Endothelial cell of umbilical vein (primary cell): Measurements from ENCODE around the gene FHOD1. TPM values are rescaled to one million over a fixed set of nuclear protein-coding genes. Genes with fewer than 3 reads are reported as not detected.

Experiments used
- BruUV-seq: library from RNA; stranded (reverse); fragments of 400-500 nt; replicated peaks from 2 replicates; lab custom pipeline; 2021; lab: Mats Ljungman, UMichigan
- CTCF ChIA-PET: fragments of 300-600, 350-600 bp; sonication (Branson Sonifier 250); formaldehyde crosslinking; loops from one replicate; lab custom pipeline; 2021; ENCODE audit warnings: antibody characterized with exemption, inconsistent platforms; lab: Charles Lee
- POLR2A ChIA-PET: fragments of 300-600, 350-600 bp; sonication (Branson Sonifier 250); formaldehyde crosslinking; loops from one replicate; lab custom pipeline; 2021; ENCODE audit warnings: antibody characterized with exemption, inconsistent platforms; lab: Charles Lee
- DNase-seq: peaks from one replicate; pipeline ENCODE4 v3.0.0-alpha.2; 2011; ENCODE audit warnings: low read depth, low spot score
- FAIRE-seq: peaks from 2 replicates; lab custom pipeline; 2011; peaks lifted over from hg19 to GRCh38; lab: Jason Lieb, UNC
- H2AFZ ChIP-seq: 2 replicates; pipeline ENCODE4 v1.6.0; 2012; ENCODE audit warnings: low read depth, low read length, control low read depth, inconsistent platforms
- H3K27ac ChIP-seq: 2 replicates; pipeline ENCODE4 v1.5.1; 2011; ENCODE audit warnings: low read depth, mild to moderate bottlenecking, control low read depth, low read length, moderate library complexity; ENCODE audit not compliant: insufficient read depth
- H3K27me3 ChIP-seq, 2 experiments: 2 replicates each; pipeline versions ENCODE4 v1.6.0 to v1.6.1; 2011; ENCODE audit warnings: low read length in 2 of 2, mixed read lengths in 1 of 2; ENCODE audit not compliant: control insufficient read depth in 2 of 2, insufficient read depth in 2 of 2
- H3K36me3 ChIP-seq, 2 experiments: 2 replicates in 1 of 2; 3 replicates in 1 of 2; pipeline ENCODE4 v1.5.1; 2011; ENCODE audit warnings: low read length in 2 of 2, mild to moderate bottlenecking in 1 of 2, moderate library complexity in 1 of 2; ENCODE audit not compliant: control insufficient read depth in 2 of 2, insufficient read depth in 2 of 2; ENCODE audit errors: extremely low read depth in 1 of 2
- H3K4me1 ChIP-seq: 3 replicates; pipeline ENCODE4 v1.5.1; 2011; ENCODE audit warnings: mild to moderate bottlenecking, low read length; ENCODE audit not compliant: control insufficient read depth, insufficient read depth; ENCODE audit errors: extremely low read depth
- H3K4me2 ChIP-seq: 2 replicates; pipeline ENCODE4 v1.6.1; 2011; ENCODE audit warnings: low read length, control low read depth, mixed read lengths; ENCODE audit not compliant: insufficient read depth
- H3K4me3 ChIP-seq, 3 experiments: fragments of 200-600 bp in 1 of 3; sonication (generic), shearing (Covaris generic) in 1 of 3; replicated peaks in 1 of 3; 2 replicates each; pipeline ENCODE4 v1.5.1; 2011 to 2016; ENCODE audit warnings: control low read depth in 3 of 3, low read length in 3 of 3, mild to moderate bottlenecking in 2 of 3, inconsistent platforms in 1 of 3, low read depth in 1 of 3, moderate library complexity in 1 of 3; ENCODE audit not compliant: insufficient read depth in 1 of 3
- H3K79me2 ChIP-seq: 2 replicates; pipeline ENCODE4 v1.6.0; 2012; ENCODE audit warnings: low read length, inconsistent platforms; ENCODE audit not compliant: control insufficient read depth, insufficient read depth
- H3K9ac ChIP-seq: replicated peaks from 2 replicates; pipeline ENCODE3; 2011; ENCODE audit warnings: low read length, control low read depth; ENCODE audit not compliant: insufficient read depth; ENCODE audit errors: extremely low read depth
- H3K9me1 ChIP-seq: replicated peaks from 3 replicates; pipeline ENCODE4 v1.6.0; 2011; ENCODE audit warnings: mild to moderate bottlenecking, low read length; ENCODE audit not compliant: control insufficient read depth, insufficient read depth; ENCODE audit errors: extremely low read depth
- H3K9me3 ChIP-seq: replicated peaks from 2 replicates; pipeline ENCODE4 v1.5.1; 2012; ENCODE audit warnings: low read length, inconsistent platforms; ENCODE audit not compliant: control insufficient read depth, insufficient read depth
- H4K20me1 ChIP-seq: replicated peaks from 2 replicates; pipeline ENCODE3; 2011; ENCODE audit warnings: mild to moderate bottlenecking, low read length; ENCODE audit not compliant: control insufficient read depth, insufficient read depth; ENCODE audit errors: extremely low read depth
- EZH2 ChIP-seq: IDR thresholded peaks from 2 replicates; pipeline ENCODE4 v1.6.1; 2012; ENCODE audit warnings: borderline replicate concordance, low read depth, mild to moderate bottlenecking, moderate library complexity, low read length, inconsistent platforms; ENCODE audit not compliant: severe bottlenecking
- FOS ChIP-seq: IDR thresholded peaks from 2 replicates; pipeline ENCODE4 v1.6.1; 2011; ENCODE audit warnings: mild to moderate bottlenecking, low read length, moderate library complexity, borderline replicate concordance; ENCODE audit not compliant: insufficient read depth
- GATA2 ChIP-seq: IDR thresholded peaks from 2 replicates; pipeline ENCODE4 v1.7.0; 2011; ENCODE audit warnings: low read depth, mild to moderate bottlenecking, moderate library complexity, mixed read lengths, low read length; ENCODE audit not compliant: insufficient read length, insufficient read depth
- JUN ChIP-seq: IDR thresholded peaks from 2 replicates; pipeline ENCODE4 v1.6.1; 2011; ENCODE audit warnings: borderline replicate concordance, low read depth; ENCODE audit not compliant: insufficient read length, insufficient read depth
- MYC ChIP-seq: IDR thresholded peaks from one replicate; pipeline ENCODE4 v1.6.1; 2011; ENCODE audit warnings: mild to moderate bottlenecking, low read depth, low read length
- POLR2A ChIP-seq: IDR thresholded peaks from 2 replicates; pipeline ENCODE4 v1.6.1; 2012; ENCODE audit warnings: low read depth, mild to moderate bottlenecking, control low read depth, low read length
- POLR2AphosphoS5 ChIP-seq: IDR thresholded peaks from 2 replicates; pipeline ENCODE4 v1.6.1; 2012; ENCODE audit warnings: low read depth, mild to moderate bottlenecking, control low read depth, low read length, moderate library complexity; ENCODE audit not compliant: insufficient read depth
- dilution Hi-C: fragments of 300-500 bp; cut with MboI; formaldehyde crosslinking; loops from one replicate; pipeline ENCODE4 v1.15.0; 2019; ENCODE audit warnings: low sequenced_read_pairs; ENCODE audit not compliant: extremely low pct_ligation_motif_present
- intact Hi-C: fragments of 100-400 bp; cut with micrococcal nuclease; formaldehyde crosslinking; loops from one replicate; pipeline ENCODE4 v1.10.0; 2022
- polyA plus RNA-seq, 4 experiments: library from polyadenylated mRNA; depleted of rRNA in 3 of 4; stranded (reverse) in 3 of 4; unstranded in 1 of 4; fragments of >200 nt; gene quantifications; 2 replicates each; pipeline versions ENCODE4 v1.2.1 to v1.2.3, GENCODE V29; 2011 to 2012; ENCODE audit warnings: missing spikeins in 1 of 4
- total RNA-seq: library from RNA; stranded (reverse); gene quantifications from 2 replicates; pipeline ENCODE4 v1.2.3, GENCODE V29; 2021
- TF ChIP-seq, protein P1 (sequence below), 2 donors: IDR thresholded peaks; 1 replicate in 1 of 2; 2 replicates in 1 of 2; pipeline ENCODE4 v1.5.1; 2011; ENCODE audit warnings: low read length in 2 of 2, mild to moderate bottlenecking in 2 of 2, moderate library complexity in 2 of 2, control low read depth in 1 of 2, inconsistent platforms in 1 of 2, low read depth in 1 of 2; ENCODE audit not compliant: insufficient read depth in 1 of 2; ENCODE audit errors: extremely low read depth in 1 of 2
- TF ChIP-seq, protein P2 (sequence below): IDR thresholded peaks from 2 replicates; pipeline ENCODE4 v1.6.1; 2011; ENCODE audit not compliant: insufficient read depth, insufficient read length

Gene FHOD1
- total and polyA plus RNA-seq, 2 donors (not counting 3 experiments of a cell fraction or from before 2014, with no cell fraction given) = 63.6 to 124 TPM

DNA sequence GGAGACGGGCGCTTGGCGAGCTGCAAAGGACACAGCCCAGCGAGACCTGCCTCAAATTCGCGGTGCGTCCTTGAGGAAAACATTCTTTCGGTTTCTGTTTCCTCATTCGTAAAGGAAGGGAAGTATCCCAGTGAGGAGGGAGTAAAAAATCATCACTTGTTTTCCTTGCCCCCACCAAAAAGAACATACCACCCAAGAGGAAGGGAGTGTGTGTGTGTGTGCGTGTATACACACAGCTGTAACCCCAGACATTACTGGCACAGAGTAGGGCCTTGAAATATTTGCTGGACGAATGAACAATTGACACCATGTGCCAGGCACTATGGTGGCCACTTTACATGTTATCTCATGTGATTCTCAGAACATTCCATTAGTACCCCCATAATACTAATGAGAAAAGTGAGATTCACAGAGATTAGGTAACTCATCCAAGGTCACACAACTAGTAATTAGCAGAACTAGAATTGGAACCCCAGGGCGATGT, 61.6 kb downstream of the FHOD1 start:
- Histone ChIP-seq H3K4me1 (peaks cover 43% of the 10 kb centered on the region), H3K9me1 (no peaks in the 10 kb centered on the region), H3K27me3 (no peaks in the 10 kb centered on the region), H3K4me3 (no peak overlapping the region), H3K4me2 (no peak overlapping the region), H4K20me1 (no peaks in the 10 kb centered on the region), H3K9ac (no peak overlapping the region), H2AFZ (no peak overlapping the region), H3K9me3 (no peaks in the 10 kb centered on the region), H3K27ac (no peak overlapping the region), H3K36me3 (no peaks in the 10 kb centered on the region), H3K79me2 (peaks cover 13% of the 10 kb centered on the region)
- ChIA-PET CTCF (interaction anchor here (0.6 to 3.5 kb wide), 27 partner anchors 9 to 238 kb away, joined by 3 to 40 read pairs (median 6); partner anchors contain the start of genes CBFB, CES3, FBXL8 and HSF4), POLR2A (no interaction called here)
- no peak for FAIRE-seq
- TF ChIP-seq GATA2 (no peak), JUN (no peak), EZH2 (no peak), POLR2AphosphoS5 (no peak), MYC (no peak), FOS (no peak), POLR2A (no peak)
- TF ChIP-seq, protein P1, sequence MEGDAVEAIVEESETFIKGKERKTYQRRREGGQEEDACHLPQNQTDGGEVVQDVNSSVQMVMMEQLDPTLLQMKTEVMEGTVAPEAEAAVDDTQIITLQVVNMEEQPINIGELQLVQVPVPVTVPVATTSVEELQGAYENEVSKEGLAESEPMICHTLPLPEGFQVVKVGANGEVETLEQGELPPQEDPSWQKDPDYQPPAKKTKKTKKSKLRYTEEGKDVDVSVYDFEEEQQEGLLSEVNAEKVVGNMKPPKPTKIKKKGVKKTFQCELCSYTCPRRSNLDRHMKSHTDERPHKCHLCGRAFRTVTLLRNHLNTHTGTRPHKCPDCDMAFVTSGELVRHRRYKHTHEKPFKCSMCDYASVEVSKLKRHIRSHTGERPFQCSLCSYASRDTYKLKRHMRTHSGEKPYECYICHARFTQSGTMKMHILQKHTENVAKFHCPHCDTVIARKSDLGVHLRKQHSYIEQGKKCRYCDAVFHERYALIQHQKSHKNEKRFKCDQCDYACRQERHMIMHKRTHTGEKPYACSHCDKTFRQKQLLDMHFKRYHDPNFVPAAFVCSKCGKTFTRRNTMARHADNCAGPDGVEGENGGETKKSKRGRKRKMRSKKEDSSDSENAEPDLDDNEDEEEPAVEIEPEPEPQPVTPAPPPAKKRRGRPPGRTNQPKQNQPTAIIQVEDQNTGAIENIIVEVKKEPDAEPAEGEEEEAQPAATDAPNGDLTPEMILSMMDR (IDR thresholded peaks at IDR 0.05; ENCODE audit: extremely low read depth in 1 of 2, insufficient read depth in 1 of 2, low read depth in 1 of 2, low read length in 2 of 2) = no peak
- TF ChIP-seq, protein P2, sequence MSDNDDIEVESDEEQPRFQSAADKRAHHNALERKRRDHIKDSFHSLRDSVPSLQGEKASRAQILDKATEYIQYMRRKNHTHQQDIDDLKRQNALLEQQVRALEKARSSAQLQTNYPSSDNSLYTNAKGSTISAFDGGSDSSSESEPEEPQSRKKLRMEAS = no peak
- dilution Hi-C loops = no loop called here
- DNase-seq = no peak
- no TSS peak for BruUV-seq
- intact Hi-C loops = loop anchor here (1.0 kb wide), 3 partner anchors 25 to 231 kb away; no protein-coding TSS in a partner anchor
